Measurements from ENCODE around the gene ALDH3B1. TPM values are rescaled to one million over a fixed set of nuclear protein-coding genes. Genes with fewer than 3 reads are reported as not detected.

ALDH3B1 gene
- polyA plus RNA-seq, 1 donor (not counting 4 experiments of a cell fraction or from before 2014, with no cell fraction given), result 0.16 TPM

DNA sequence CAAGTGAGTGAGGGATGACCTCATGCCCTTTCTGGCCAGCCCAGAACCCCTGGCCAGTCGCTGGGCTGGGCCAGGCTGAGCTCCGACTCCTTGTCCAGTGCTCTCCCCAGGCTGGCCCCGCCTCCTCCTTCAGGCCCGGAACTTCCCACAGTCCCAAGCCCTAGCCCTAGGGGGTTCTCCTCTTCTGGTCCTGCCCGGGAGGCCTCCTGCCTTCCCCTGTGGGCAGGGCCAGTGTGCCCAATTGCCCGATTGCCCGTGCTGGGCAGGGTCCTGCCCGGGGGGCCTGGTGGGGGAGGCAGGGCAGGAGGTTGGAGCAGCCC lies 32.9 kb downstream of the ALDH3B1 start:
- Histone ChIP-seq H4K20me1 (ENCODE audit: control insufficient read depth, extremely low read depth, insufficient read depth, low read length) (no peaks in the 10 kb centered on the region), H3K27ac (ENCODE audit: control insufficient read depth, insufficient read depth, low read length) (no peak overlapping the region), H3K79me2 (ENCODE audit: control insufficient read depth, insufficient read depth, low read length) (peaks cover 5% of the 10 kb centered on the region), H3K36me3 (ENCODE audit: control insufficient read depth in 2 of 2, extremely low read depth in 1 of 2, insufficient read depth in 2 of 2, low read length in 2 of 2) (peaks cover 3% of the 10 kb centered on the region in 2 experiments), H3K9ac (ENCODE audit: control insufficient read depth, extremely low read depth, insufficient read depth, low read length) (no peak overlapping the region), H3K4me1 (ENCODE audit: control insufficient read depth, extremely low read depth, insufficient read depth, low read length) (peaks cover 10% of the 10 kb centered on the region), H3K27me3 (ENCODE audit: control insufficient read depth, extremely low read depth, insufficient read depth, low read length) (no peaks in the 10 kb centered on the region), H3K9me1 (ENCODE audit: control insufficient read depth, extremely low read depth, insufficient read depth, low read length) (no peaks in the 10 kb centered on the region), H2AFZ (ENCODE audit: control insufficient read depth, low read length) (no peak overlapping the region), H3K4me2 (ENCODE audit: control insufficient read depth, extremely low read depth, insufficient read depth, low read depth, low read length) (no peak overlapping the region), H3K9me3 (ENCODE audit: control insufficient read depth, low read depth, low read length) (no peaks in the 10 kb centered on the region), H3K4me3 (ENCODE audit: control insufficient read depth in 2 of 3, extremely low read depth in 1 of 3, insufficient read depth in 2 of 3, low read depth in 1 of 3, low read length in 3 of 3) (no peak overlapping the region)
- TF ChIP-seq, protein P1, sequence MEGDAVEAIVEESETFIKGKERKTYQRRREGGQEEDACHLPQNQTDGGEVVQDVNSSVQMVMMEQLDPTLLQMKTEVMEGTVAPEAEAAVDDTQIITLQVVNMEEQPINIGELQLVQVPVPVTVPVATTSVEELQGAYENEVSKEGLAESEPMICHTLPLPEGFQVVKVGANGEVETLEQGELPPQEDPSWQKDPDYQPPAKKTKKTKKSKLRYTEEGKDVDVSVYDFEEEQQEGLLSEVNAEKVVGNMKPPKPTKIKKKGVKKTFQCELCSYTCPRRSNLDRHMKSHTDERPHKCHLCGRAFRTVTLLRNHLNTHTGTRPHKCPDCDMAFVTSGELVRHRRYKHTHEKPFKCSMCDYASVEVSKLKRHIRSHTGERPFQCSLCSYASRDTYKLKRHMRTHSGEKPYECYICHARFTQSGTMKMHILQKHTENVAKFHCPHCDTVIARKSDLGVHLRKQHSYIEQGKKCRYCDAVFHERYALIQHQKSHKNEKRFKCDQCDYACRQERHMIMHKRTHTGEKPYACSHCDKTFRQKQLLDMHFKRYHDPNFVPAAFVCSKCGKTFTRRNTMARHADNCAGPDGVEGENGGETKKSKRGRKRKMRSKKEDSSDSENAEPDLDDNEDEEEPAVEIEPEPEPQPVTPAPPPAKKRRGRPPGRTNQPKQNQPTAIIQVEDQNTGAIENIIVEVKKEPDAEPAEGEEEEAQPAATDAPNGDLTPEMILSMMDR (optimal IDR thresholded peaks at IDR 0.05 in 1 of 3, IDR thresholded peaks at IDR 0.05 in 1 of 3, conservative IDR thresholded peaks at IDR 0.05 in 1 of 3; ENCODE audit: extremely low read depth in 1 of 3, insufficient read depth in 2 of 3, low read length in 3 of 3), result no peak
- TF ChIP-seq EZH2 (IDR thresholded peaks at IDR 0.05; ENCODE audit: low read length), result no peak
- no peak for FAIRE-seq
- DNase-seq (ENCODE audit: low read depth, low spot score), result no peak
- dilution Hi-C loops (cut with MboI; ENCODE audit: extremely low pct_ligation_motif_present, low sequenced_read_pairs), result no loop called here

DNA sequence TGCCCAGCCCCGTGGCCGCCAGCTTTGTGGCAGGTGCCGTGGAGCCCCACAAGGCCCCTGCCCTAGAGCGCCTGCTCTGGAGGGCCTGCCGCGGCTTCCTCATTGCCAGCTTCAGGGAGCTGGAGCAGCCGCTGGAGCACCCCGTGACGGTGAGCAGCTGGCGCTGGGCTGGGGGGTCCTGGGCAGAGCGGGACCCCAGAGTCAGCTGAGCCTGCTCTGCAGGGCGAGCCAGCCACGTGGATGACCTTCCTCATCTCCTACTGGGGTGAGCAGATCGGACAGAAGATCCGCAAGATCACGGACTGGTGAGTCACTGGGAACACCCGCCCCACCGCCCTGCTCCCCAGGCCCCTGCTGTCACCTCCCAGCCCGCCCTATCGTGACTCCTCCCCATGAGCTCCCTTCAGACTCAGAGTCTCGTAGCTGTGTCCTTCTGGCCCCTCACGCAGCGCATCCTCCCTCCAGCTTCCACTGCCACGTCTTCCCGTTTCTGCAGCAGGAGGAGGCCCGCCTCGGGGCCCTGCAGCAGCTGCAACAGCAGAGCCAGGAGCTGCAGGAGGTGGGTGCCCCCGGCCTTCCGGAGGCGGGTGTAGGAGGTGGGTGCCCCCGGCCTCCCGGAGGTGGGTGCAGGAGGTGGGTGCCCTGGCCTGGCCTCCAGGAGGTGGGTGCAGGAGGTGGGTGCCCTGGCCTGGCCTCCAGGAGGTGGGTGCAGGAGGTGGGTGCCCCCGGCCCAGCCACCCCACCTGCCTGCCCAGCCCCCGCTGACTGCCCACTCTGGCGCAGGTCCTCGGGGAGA lies 33.4 kb downstream of the ALDH3B1 start:
- peaks cover 11% of the 10 kb centered on the region for H3K4me1 ChIP-seq (ENCODE audit: control insufficient read depth, extremely low read depth, insufficient read depth, low read length)
- no peak overlapping the region for H2AFZ ChIP-seq (ENCODE audit: control insufficient read depth, low read length)
- no peak overlapping the region for H3K4me3 ChIP-seq (ENCODE audit: control insufficient read depth in 2 of 3, extremely low read depth in 1 of 3, insufficient read depth in 2 of 3, low read depth in 1 of 3, low read length in 3 of 3)
- FAIRE-seq (no peak), DNase-seq (ENCODE audit: low read depth, low spot score) (no peak)
- H3K27me3 ChIP-seq (ENCODE audit: control insufficient read depth, extremely low read depth, insufficient read depth, low read length), result no peaks in the 10 kb centered on the region
- no peak for TF ChIP-seq EZH2 (IDR thresholded peaks at IDR 0.05; ENCODE audit: low read length)
- TF ChIP-seq, protein P1 (optimal IDR thresholded peaks at IDR 0.05 in 1 of 3, IDR thresholded peaks at IDR 0.05 in 1 of 3, conservative IDR thresholded peaks at IDR 0.05 in 1 of 3; ENCODE audit: extremely low read depth in 1 of 3, insufficient read depth in 2 of 3, low read length in 3 of 3), result no peak
- no peaks in the 10 kb centered on the region for H3K9me3 ChIP-seq (ENCODE audit: control insufficient read depth, low read depth, low read length)
- peaks cover 5% of the 10 kb centered on the region for H3K79me2 ChIP-seq (ENCODE audit: control insufficient read depth, insufficient read depth, low read length)
- H3K4me2 ChIP-seq (ENCODE audit: control insufficient read depth, extremely low read depth, insufficient read depth, low read depth, low read length), result no peak overlapping the region
- no peaks in the 10 kb centered on the region for H3K9me1 ChIP-seq (ENCODE audit: control insufficient read depth, extremely low read depth, insufficient read depth, low read length)
- no peak overlapping the region for H3K9ac ChIP-seq (ENCODE audit: control insufficient read depth, extremely low read depth, insufficient read depth, low read length)
- no peaks in the 10 kb centered on the region for H4K20me1 ChIP-seq (ENCODE audit: control insufficient read depth, extremely low read depth, insufficient read depth, low read length)
- H3K27ac ChIP-seq (ENCODE audit: control insufficient read depth, insufficient read depth, low read length), result no peak overlapping the region
- dilution Hi-C loops (cut with MboI; ENCODE audit: extremely low pct_ligation_motif_present, low sequenced_read_pairs), result no loop called here
- peaks cover 3% of the 10 kb centered on the region in 2 experiments for H3K36me3 ChIP-seq (ENCODE audit: control insufficient read depth in 2 of 2, extremely low read depth in 1 of 2, insufficient read depth in 2 of 2, low read length in 2 of 2)
